GM18498 (cell line): ENCODE results near the gene ATP1A1.

Experiments
- ATAC-seq: cut with Tn5 transposase; IDR thresholded peaks from one replicate; pipeline ENCODE4 v1.9.1; 2021; ENCODE audit warnings: mild to moderate bottlenecking, moderate library complexity; ENCODE audit not compliant: unreplicated experiment

Gene ATP1A1

DNA sequence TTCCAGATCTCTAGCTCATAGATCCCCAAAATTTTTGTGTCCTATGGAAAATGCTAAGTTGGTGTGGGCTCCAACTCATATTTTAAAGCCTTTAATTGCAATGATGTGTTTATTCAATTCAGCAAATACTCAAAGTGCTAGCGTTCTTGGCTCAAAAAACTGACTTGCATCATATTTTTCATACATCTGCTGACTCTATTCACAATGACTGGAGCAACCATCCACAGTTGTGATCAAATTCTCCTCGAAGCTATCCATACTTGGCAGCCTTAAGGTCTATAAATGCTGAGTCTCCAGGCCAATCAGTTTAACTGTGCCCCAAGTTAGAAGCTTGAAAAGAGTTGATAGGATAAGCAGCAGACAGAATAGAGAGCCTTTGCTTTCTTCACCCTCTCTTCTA, 2.9 kb upstream of the ATP1A1 start:
- ATAC-seq = no peak

- no peak for ATAC-seq
Observed at GRCh38 chr1:116371752-116372151, 1.3 kb upstream of the ATP1A1 start.

DNA sequence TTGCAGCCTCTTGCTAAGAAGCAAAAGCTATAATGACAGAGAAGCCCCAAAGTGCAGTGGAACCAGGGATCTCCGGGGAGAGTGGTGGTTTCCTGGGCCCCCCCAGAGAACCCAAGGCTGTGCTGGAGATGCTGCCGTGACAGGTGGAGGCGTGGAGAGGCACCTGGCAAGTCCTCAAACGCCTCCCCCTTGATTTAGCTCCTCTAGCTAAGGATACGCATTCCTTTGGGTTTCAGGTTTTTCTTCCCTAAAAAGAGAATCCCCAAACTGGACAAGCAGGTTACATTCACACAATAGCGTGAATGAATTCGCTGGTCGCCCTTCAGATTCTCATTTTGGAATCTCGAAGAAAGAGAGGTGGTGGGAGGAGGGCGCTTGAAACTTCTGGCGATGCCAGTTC, 853 bp upstream of the ATP1A1 start:
- no peak for ATAC-seq

DNA sequence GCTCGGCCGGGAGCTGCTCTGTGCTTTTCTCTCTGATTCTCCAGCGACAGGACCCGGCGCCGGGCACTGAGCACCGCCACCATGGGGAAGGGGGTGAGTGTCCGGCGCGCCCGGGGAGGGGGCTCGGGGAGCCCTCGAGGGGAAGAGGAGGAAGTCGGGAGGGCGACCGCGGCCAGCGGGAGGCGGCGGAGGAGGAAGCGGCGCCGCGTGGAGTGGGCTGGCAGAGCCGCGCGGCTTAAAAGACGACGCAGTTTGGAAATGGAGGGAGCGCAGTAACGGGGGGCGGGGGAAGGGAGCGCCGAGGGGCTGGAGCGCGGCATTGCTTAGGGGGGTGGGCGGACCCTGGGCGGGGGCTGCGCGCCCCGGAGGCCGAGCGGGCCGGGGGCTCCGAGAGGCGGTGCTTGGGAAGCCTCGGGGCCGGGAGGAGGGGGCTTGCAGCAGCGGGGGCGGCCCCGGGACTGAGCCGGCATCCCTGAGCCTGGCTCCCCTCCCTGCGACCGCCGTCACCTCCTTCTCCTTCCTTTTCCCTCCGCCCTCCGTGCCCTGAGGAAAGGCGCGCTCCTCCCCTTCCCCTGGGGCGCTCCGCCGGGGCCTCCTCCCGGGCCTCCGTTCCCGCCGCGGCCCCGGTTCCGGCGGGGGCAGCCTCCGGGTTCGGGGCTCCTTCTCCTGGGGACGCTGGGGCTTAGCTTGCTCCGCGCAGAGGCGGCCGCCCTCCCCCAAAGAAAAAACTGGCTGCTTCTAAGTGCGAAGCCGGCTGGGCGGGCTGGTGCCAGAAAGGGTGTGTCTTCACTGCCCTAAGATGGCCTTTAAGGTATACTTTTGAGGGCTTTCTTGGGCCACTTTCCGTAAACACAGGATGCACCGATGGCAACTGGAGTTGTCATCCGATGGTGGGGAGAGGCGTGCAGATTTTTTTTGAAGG, 648 bp downstream of the ATP1A1 start:
- peak; percentile 13 for ATAC-seq

DNA sequence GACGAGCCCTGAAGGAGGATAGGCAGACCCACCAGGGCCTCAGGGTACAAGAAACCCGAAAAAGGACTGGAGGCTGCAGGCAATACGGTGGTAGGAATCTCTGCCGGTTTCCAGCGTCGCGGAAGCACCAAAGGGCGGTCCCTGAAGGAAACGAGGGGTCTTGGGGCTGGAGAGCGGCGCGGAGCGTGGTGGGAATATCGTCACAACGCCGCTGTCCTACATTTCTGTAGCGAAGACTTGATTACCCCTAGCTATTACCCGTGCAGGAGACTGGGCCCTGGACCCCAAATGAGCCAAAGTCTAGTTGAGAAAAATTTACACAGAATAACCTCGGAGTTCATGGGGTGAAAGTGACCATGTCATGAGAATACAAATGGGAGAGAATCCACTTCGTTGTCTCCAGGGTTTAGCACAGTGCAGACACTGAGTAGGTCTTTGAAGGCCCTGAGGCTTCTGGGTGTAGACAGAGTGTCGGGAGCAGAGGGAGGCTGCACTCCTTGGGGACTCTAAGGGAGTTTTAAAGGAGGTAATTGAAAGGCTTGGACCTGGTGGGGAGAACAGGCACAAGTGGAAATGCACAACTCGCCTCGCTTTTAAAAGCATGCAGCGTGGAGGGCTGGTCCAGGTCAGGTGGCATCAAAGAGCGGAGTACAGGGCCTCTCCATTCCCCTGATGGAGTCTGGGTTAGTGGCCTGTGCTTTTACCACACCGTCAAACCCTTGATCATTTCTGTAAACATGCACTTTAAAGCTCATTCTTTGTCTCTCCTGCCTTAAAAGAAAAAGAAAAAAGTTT, 1.5 kb downstream of the ATP1A1 start:
- no peak for ATAC-seq

DNA sequence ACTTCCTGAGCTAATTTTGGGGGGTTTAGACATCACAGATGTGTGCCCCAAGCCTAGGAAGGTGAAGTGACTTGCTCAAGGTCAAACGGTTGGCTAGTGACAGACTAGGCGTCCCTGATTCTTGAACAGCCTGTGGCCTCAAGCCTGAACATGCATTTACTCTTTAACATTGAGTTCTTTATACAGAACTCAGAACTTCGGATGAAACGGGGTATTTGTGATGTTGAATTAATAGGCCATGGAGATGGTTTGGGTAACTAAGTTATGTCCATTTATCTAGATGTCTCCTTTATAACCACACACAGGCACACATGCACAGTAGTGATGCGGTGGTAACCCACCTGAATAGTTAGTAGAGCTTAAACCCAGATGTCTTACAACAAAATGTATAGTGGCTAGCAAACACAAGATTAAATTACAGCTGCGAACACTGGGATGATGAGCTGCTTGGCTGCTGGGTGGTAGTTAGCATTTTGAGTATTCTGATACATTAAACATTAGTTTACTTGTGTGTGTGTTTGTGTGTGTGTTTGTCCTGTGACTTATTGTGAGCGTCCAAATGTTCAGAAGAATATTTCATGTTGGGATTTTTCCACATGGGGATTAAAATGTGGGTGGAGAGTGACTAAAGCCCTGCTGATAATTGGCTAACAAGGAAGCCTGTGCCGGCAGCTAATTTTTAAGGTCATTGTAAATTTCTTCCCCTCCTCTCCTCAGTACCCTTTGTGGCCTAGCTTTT, 2.3 kb downstream of the ATP1A1 start:
- no peak for ATAC-seq

DNA sequence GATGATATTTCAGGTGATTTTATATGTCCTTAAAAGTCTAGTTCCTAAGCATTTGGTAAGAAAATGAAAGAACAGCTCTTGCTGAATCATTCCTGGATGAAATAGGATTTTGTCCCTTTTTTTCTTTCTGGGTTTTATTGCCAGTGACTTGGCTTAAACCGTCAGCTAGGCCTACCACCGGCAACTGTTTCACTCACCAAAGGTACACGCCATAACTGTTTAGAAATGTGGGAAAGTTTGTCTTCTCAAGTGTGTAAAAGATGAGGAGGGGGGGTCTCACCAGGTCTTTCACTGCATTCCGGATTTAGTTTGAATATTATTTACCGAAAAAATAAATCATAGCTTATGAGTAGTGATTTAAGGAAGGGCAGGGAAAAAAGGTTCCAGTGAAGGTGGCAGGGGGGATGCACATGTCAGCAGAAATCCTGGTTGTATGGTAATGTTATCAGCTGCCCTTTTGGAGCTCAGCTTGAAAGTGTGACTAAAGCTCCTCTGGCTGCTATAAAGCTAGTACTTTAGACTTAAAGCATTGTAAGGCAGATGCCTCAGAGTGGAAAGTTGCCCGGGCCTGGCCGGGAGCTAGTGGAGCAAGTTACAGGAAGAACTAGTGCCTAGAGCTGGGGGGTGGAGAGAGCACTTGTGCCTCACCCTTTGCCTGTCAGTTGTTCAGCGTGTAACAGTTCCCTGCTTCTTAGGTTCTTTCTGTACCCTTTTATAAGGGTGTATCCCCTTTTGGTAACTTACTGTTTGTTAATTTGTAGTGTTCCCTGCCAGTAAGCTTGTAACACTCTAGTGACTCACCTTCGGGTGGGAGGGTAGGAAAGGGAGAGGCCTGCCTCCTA, 3.1 kb downstream of the ATP1A1 start:
- ATAC-seq = no peak

DNA sequence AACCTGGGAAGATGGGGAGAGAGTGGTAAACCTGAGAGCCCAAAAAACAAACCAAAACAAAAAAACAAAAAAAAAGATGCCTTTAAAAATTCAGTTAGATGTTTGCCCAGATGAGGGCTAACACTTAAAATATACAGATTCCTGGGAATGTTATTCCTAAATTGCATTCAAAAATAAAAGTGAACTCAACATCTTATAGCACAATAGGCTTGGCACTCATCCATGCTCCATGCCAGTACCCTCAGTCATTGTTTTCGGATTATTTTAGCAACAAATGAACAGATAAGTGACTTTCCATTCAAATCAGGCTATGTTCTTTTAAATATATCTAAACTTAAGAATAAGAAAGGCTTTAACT, 3.7 kb downstream of the ATP1A1 start:
- no peak for ATAC-seq

- ATAC-seq = peak; percentile 68
Observed at GRCh38 chr1:116377541-116378529, 4.8 kb downstream of the ATP1A1 start.

DNA sequence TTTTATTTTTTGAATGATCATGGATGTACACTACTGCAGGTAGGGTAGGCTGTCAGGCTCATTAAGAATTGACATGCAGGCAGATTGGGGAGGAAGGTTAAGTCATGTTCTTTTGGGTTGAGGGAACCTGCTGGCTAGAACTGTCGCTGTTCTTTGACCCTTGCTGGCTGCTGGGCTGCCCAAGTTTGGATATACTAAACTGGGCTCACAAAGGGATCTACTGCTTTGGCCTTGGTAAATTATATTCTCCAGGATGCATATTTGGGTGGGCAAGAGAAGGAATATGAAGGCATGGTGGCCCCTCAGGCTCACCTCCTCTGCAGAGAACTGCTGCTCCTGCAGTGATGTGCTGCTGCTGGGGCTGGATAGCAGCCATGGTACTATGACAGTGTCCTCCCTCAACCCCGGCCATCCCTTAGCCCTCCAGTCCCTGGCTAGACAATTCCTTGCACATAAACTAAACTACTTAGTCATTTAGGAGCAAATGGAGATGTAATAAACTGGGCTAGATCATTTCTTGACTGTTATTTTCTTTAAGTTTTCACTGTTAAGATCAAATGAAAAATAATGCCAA, 6.1 kb downstream of the ATP1A1 start:
- ATAC-seq = no peak

GRCh38 chr1:116379674-116380498, 6.8 kb downstream of the ATP1A1 start:
- ATAC-seq = no peak

- ATAC-seq = no peak
Observed at GRCh38 chr1:116380499-116381242, 7.6 kb downstream of the ATP1A1 start.

DNA sequence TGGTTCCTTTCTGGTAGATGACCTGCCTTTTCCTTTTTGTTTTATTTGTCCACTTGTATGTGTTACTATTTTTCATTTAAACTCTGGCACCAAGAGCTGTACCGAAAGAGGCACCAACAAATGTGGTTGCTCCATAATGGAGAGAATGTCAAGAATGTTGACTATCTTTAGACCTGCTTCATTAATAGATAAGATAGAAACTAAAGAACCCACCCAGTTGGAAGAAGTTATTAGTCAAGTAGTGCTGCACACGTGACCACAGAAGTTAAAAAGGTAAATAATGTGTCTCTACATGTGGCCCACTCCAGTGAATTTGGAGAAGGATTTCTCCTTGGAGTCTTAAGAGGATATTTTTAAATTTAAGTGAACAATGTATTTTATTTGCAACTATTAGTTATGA, 9.3 kb downstream of the ATP1A1 start:
- ATAC-seq = no peak

- ATAC-seq = no peak
Observed at GRCh38 chr1:116382857-116383483, 9.9 kb downstream of the ATP1A1 start.

- ATAC-seq = no peak
Observed at GRCh38 chr1:116386042-116386441, 13.0 kb downstream of the ATP1A1 start.

GRCh38 chr1:116387551-116387950, 14.5 kb downstream of the ATP1A1 start:
- ATAC-seq = no peak

- no peak for ATAC-seq
Observed at GRCh38 chr1:116388122-116388521, 15.1 kb downstream of the ATP1A1 start.
